GM19397 (cell line): ENCODE data around the gene HDAC4.
A peak's percentile ranks its signal among the peaks of the same experiment; 100 is the strongest.

Experiments used
- ATAC-seq: cut with Tn5 transposase; IDR thresholded peaks from one replicate; pipeline ENCODE4 v1.9.1; 2021; ENCODE audit warnings: mild to moderate bottlenecking, moderate library complexity; ENCODE audit not compliant: unreplicated experiment

Gene HDAC4

DNA sequence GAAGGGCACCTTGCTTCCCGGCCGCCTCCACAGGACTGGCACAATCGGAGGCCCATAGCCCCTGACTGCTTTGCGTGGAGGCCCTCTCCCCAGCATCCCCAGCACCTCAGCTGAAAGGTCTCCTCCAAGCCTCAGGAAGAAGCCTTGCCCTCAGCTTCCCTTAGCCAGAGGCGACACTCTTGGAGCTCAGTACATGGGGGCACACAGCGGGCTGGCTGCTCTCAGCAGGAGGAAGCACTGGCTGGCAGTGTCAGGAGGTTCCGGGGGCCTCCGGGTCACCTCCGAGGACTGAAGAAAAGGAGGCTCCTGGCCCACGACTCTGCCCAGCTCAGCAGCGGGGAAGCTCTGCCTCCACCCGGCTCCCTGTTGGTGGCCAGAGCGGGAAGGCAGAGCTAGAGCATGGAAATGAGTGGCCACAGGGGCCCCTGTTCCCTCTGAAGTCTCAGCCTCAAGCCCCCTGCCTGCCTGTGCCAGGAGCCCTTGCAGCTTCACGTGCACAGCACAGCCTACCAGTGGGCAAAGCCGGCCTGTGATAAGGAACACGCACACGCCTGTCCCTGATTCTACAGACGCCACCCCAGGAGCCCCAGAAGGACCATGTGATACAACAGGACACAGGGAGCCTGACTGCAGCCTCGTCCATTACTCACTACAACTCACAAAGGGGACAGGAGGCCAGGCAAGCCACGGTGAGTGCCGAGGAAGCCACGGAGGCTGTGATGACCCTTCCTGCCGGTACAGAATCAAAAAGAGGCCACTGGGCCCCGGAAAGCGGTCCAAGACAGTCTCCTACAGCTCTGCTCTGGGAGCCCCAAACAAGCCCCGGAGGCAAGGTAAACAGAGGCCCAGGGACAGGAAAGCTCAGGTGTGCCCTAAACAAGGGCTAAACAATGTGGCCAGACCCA, 15.5 kb downstream of the HDAC4 start:
- ATAC-seq: no peak

- ATAC-seq: no peak
Measured at GRCh38 chr2:239383759-239384156, 17.1 kb downstream of the HDAC4 start.

DNA sequence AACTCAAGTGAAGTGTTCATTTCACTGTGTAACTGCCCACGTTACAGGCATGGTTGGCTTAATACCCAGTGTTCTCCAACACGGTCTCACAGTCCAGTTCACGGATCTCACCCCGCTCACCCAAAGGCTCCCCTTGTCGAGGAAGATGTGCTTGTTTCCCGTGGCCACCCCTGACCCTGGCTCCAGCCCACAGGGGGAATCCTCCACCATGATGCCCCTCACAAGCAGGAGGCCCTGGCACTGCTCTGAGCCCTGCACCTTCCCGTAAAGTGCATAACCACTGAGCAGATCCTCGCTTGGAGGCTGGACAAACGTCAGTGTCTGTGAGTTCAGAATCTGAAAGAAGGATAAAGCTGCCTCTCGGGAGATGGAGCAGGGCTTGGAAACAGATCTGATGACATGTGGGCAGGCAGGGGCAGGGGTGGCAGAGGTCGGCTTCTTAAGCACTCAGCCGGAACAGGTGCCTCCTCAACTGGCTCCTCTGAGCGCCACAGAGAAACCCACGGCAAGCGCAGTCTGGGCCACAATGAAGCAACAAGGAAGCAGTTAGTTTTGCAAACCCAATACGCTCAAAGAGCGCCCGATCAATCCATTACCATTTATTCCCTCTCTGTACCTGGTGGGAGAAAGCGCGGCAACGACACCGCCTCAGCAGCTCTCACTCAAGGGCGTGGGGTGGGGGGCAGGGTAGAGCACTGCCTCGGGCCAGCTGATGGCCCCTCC, 17.6 kb downstream of the HDAC4 start:
- no peak for ATAC-seq

GRCh38 chr2:239382384-239382880, 18.4 kb downstream of the HDAC4 start:
- ATAC-seq: no peak

DNA sequence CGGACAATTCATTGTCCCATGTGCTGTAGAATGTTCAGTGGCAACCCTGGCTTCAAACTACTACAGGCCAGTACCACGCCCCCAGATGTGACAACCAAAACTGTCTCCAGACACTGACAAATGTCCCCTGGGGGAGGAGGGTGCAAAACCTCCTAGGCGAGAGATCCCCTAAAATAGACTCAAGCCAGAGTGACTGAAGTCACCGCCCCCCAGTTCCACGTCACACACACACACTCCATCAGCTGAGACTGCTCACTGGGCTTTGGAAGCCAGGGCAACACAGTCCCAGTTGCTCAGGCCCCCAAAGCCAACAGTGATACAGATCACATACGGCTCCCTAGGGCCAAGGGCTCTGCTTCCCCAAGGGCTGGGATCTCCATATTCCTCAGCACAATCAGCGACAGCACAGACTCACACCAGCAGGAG, 19.1 kb downstream of the HDAC4 start:
- peak; percentile 56 for ATAC-seq

- peak; percentile 38 for ATAC-seq
Measured at GRCh38 chr2:239380831-239381708, 19.8 kb downstream of the HDAC4 start.

DNA sequence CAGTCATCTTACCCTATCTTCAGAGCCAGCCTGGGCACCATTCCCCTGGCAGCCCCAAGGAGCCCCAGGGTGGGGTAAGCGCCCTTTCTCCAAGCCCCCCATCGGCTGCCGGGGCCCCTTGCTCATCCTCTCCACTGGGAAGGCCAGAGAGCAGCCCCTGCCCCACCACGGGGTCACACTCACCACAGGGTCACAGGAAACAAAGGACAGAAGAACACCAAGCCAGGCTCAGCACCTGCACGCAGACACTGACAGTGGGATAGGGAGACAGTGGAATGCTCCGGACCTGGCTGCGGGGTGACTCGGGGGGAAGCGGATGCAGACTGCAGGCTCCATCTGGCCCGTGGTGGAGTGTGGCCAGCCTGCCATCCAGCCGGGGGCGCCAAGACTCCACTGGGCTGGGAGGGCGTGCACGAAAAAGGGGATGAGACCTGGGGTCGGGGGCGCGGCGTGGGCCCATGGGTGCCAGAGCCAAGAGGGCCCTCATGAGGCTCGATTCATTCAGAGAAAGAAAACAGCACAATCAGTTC, 21.1 kb downstream of the HDAC4 start:
- no peak for ATAC-seq

GRCh38 chr2:239378918-239379640, 21.7 kb downstream of the HDAC4 start:
- ATAC-seq: no peak

DNA sequence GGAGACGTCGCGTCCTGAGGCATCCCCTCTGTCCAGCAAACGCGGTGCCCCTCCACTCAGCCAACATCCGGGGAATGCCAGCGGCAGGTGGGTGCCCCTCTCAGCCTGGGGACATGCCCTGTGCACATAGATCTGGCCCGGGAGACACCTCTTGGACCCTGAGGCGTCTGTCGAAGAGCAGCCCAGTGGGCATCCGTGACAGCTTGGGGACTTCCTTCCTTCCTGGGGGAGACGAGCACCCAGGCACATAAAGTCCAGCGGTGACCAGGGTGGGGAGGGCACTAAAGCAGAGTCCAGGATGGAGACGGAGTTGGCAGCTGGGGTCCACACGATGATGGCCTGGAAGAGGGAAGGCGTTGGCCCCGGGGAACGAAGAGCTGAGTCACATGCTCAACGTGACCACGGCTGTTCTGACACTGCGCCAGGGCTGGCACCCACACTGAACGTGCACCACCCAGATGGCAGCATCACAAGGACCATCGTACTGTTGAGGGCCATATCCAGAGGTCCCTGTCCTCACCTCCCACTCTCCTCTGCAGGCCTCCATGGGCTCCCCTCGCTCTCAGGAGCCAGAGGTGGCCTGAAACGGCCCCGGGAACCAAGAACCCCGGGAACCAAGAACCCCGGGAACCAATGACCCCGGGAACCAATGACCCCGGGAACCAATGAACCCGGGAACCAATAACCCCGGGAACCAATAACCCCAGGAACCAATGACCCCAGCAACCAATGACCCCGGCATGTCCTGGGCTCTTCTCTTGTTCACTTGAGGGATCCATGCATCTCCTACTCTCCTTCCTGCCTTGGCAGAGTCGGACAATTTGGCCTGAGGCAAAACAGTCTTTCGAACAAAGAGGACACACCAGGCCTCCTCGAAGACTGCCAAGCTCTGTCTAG, 22.6 kb downstream of the HDAC4 start:
- ATAC-seq: no peak

GRCh38 chr2:239377591-239377990, 23.2 kb downstream of the HDAC4 start:
- no peak for ATAC-seq

DNA sequence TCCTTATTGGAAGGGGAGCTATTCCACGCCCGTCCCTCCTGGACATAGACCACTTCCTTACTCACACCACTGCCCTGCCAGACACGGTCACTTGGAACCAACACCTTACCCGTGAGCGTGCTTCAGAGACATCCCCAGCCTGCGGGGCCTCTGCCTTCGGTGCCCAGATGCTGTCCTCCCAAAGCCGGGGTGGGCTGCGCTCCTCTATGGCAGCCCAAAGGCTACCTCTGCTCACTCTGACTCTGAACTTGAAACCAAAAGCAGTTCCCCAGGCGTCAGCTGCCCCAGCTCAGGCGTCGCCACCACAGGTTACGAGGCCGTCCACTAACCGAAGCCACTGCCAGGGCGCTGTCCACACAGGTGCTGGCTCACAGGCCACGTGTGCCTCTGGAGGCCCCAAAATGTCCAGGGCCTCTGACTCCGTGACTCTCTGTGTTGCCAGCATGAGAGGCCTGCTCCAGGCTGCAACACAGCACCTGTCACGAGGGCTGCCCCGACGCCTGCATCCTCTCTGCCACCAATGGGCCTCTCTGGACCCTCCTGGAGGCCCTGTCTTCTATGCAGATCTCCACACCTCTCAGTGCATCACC, 23.8 kb downstream of the HDAC4 start:
- ATAC-seq: no peak

GRCh38 chr2:239376351-239376750, 24.5 kb downstream of the HDAC4 start:
- no peak for ATAC-seq

- no peak for ATAC-seq
Measured at GRCh38 chr2:239375278-239376061, 25.4 kb downstream of the HDAC4 start.

GRCh38 chr2:239374896-239375277, 25.9 kb downstream of the HDAC4 start:
- no peak for ATAC-seq

GRCh38 chr2:239372835-239373234, 28.0 kb downstream of the HDAC4 start:
- ATAC-seq: no peak

DNA sequence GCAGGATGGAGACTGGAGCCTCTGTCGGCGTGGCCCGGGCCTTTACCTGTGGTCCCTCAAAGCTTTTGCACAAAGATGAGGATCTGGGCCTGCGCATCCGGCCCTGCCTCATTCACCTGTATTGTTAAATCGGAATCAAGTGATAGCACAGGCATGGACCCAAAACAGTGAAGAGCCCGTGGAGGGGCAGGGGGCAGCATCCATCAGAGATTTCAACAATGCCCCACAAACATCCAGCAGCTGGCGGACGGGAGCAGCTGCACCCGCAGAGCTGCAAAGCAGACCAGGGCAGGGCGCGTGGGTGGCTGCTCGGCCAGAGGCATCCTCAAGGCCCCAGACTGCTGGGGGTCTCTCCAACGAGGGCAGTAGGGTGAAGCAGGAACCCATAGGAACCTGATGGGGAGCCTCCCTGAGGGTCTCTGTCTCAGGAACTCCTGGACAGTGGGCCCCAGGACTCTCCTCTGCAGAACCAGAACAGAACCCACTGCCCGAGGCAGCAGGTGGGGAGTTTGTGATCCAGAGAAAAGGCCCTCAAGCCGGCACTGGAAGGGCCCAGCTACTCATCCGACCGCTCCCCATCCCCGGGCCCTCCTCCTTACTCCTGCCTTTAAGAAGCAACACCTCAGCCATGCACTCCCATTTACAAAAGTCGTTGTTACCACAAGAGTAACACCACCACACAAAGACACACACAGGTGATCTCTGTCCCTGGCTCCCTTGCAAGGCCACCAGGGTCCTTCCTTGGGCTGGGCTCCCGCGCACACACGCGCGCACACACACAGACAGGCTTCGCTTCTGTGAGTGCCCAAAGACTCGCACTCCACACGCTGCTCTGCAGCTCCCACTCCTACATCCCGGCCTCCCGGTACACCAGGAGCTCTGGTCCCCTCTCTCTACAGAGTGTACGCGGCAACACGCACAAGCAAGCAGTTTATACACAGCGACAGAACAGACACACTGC, 28.8 kb downstream of the HDAC4 start:
- no peak for ATAC-seq
